Smooth muscle cell (in vitro differentiated cells): Measurements from ENCODE around the gene VENTX. TPM values are rescaled to one million over a fixed set of nuclear protein-coding genes. Genes with fewer than 3 reads are reported as not detected.

Experiments used
- DNase-seq: peaks from one replicate; lab custom pipeline; 2025; ENCODE audit not compliant: unreplicated experiment; lab: John Stamatoyannopoulos, UW
- H2AFZ ChIP-seq: fragments of 200-600 bp; sonication (generic); 2 replicates; pipeline ENCODE4 v1.6.0; 2016; ENCODE audit warnings: antibody characterized with exemption, low read depth, mild to moderate bottlenecking
- H3F3A ChIP-seq: fragments of 200-600 bp; sonication (generic); 2 replicates; pipeline ENCODE4 v1.6.0; 2017; ENCODE audit warnings: antibody characterized with exemption, low read depth
- H3K27ac ChIP-seq: fragments of 200-600 bp; sonication (generic); 2 replicates; pipeline ENCODE4 v1.5.1; 2016; ENCODE audit warnings: low read depth, mild to moderate bottlenecking
- H3K27me3 ChIP-seq: fragments of 200-600 bp; sonication (generic); 2 replicates; pipeline ENCODE4 v1.6.1; 2016; ENCODE audit warnings: low read depth, mild to moderate bottlenecking
- H3K36me3 ChIP-seq: fragments of 200-600 bp; sonication (generic); 2 replicates; pipeline ENCODE4 v1.5.1; 2016; ENCODE audit warnings: low read depth
- H3K4me1 ChIP-seq: fragments of 200-600 bp; sonication (generic); 2 replicates; pipeline ENCODE4 v1.5.1; 2016; ENCODE audit warnings: low read depth
- H3K4me2 ChIP-seq: fragments of 200-600 bp; sonication (generic); 2 replicates; pipeline ENCODE4 v1.6.0; 2016; ENCODE audit warnings: mild to moderate bottlenecking
- H3K4me3 ChIP-seq: fragments of 200-600 bp; sonication (generic); 2 replicates; pipeline ENCODE4 v1.5.1; 2016; ENCODE audit warnings: mild to moderate bottlenecking
- H3K79me2 ChIP-seq: fragments of 200-600 bp; sonication (generic); 2 replicates; pipeline ENCODE4 v1.6.0; 2016; ENCODE audit warnings: low read depth, mild to moderate bottlenecking
- H3K9ac ChIP-seq: fragments of 200-600 bp; sonication (generic); 2 replicates; pipeline ENCODE4 v1.6.0; 2016; ENCODE audit warnings: low read depth
- H3K9me3 ChIP-seq: fragments of 200-600 bp; sonication (generic); replicated peaks from 2 replicates; pipeline ENCODE4 v1.5.1; 2016; ENCODE audit warnings: low read depth
- H4K20me1 ChIP-seq: fragments of 200-600 bp; sonication (generic); 2 replicates; pipeline ENCODE4 v1.6.0; 2016; ENCODE audit warnings: low read depth
- WGBS: methylation state at CpG from one replicate; pipeline ENCODE4 v1.1.7; 2016; ENCODE audit warnings: low lambda C conversion rate; 5-methylcytosine and 5-hydroxymethylcytosine counted together
- polyA plus RNA-seq: library from polyadenylated mRNA; unstranded; fragments of >200 nt; fragmentation: Nextera tagmentation; extraction: Ambion mirVana; gene quantifications from 2 replicates; pipeline ENCODE4 v1.2.1, GENCODE V29; 2016
- total RNA-seq: library from RNA; depleted of rRNA; stranded (reverse); fragments of >200 nt; gene quantifications from 2 replicates; pipeline ENCODE4 v1.2.3, GENCODE V29; 2014
- TF ChIP-seq, protein P1 (sequence below): fragments of 200-600 bp; sonication (generic); IDR thresholded peaks from 2 replicates; pipeline ENCODE4 v1.5.1; 2017; ENCODE audit warnings: borderline replicate concordance, mild to moderate bottlenecking, antibody characterized with exemption; ENCODE audit not compliant: insufficient read depth, poor library complexity, severe bottlenecking

Gene VENTX
- total RNA-seq (not detected in 2 replicates), polyA plus RNA-seq (0.33 TPM in 1 of 2 replicates, not detected in the other)

GRCh38 chr10:133237588-133238465, at the start of gene VENTX:
Gene VENTX, plus strand, starts transcription at chr10:133237855. Its CDS starts 60 bp downstream, at chr10:133237915.
- Histone ChIP-seq H3K4me2 (peak within 1 kb of the TSS; percentile 82), H2AFZ (no peak within 1 kb of the TSS), H4K20me1 (no peaks in the 10 kb centered on the region), H3K27me3 (peaks cover 69% of the 10 kb centered on the region), H3F3A (no peaks in the 10 kb centered on the region), H3K9me3 (no peaks in the 10 kb centered on the region), H3K4me3 (peak within 1 kb of the TSS; percentile 35), H3K27ac (no peak within 1 kb of the TSS), H3K36me3 (no peaks in the 10 kb centered on the region), H3K9ac (no peak within 1 kb of the TSS), H3K79me2 (no peaks in the 10 kb centered on the region), H3K4me1 (peaks cover 23% of the 10 kb centered on the region)
- no peak for DNase-seq
- TF ChIP-seq, protein P1, sequence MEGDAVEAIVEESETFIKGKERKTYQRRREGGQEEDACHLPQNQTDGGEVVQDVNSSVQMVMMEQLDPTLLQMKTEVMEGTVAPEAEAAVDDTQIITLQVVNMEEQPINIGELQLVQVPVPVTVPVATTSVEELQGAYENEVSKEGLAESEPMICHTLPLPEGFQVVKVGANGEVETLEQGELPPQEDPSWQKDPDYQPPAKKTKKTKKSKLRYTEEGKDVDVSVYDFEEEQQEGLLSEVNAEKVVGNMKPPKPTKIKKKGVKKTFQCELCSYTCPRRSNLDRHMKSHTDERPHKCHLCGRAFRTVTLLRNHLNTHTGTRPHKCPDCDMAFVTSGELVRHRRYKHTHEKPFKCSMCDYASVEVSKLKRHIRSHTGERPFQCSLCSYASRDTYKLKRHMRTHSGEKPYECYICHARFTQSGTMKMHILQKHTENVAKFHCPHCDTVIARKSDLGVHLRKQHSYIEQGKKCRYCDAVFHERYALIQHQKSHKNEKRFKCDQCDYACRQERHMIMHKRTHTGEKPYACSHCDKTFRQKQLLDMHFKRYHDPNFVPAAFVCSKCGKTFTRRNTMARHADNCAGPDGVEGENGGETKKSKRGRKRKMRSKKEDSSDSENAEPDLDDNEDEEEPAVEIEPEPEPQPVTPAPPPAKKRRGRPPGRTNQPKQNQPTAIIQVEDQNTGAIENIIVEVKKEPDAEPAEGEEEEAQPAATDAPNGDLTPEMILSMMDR, result no peak
- 4% methylated on average over 42 of the region's 60 CpGs for WGBS

- no peaks in the 10 kb centered on the region for H4K20me1 ChIP-seq
- TF ChIP-seq, protein P1, result no peak
- no peak overlapping the region for H3K4me2 ChIP-seq
- WGBS, result 90% methylated on average over 30 of the region's 38 CpGs
- H3K36me3 ChIP-seq, result no peaks in the 10 kb centered on the region
- H3K9ac ChIP-seq, result no peak overlapping the region
- no peak overlapping the region for H3K4me3 ChIP-seq
- no peak for DNase-seq
- no peak overlapping the region for H3K27ac ChIP-seq
- no peaks in the 10 kb centered on the region for H3F3A ChIP-seq
- no peaks in the 10 kb centered on the region for H3K27me3 ChIP-seq
- H2AFZ ChIP-seq, result no peak overlapping the region
- H3K9me3 ChIP-seq, result no peaks in the 10 kb centered on the region
- H3K4me1 ChIP-seq, result no peaks in the 10 kb centered on the region
- no peaks in the 10 kb centered on the region for H3K79me2 ChIP-seq
Observed at GRCh38 chr10:133187906-133188681, 49.6 kb upstream of the VENTX start.

GRCh38 chr10:133189256-133189655, 48.4 kb upstream of the VENTX start:
- Histone ChIP-seq H3K9me3 (no peaks in the 10 kb centered on the region), H3K79me2 (no peaks in the 10 kb centered on the region), H3K4me3 (no peak overlapping the region), H3K27ac (no peak overlapping the region), H3K36me3 (no peaks in the 10 kb centered on the region), H3K4me2 (no peak overlapping the region), H2AFZ (no peak overlapping the region), H3K4me1 (no peaks in the 10 kb centered on the region), H4K20me1 (no peaks in the 10 kb centered on the region), H3F3A (no peaks in the 10 kb centered on the region), H3K27me3 (no peaks in the 10 kb centered on the region), H3K9ac (no peak overlapping the region)
- WGBS, result 96% methylated on average over 20 of the region's 22 CpGs
- TF ChIP-seq, protein P1, result no peak
- no peak for DNase-seq
